GM21528 (cell line): ENCODE data around the gene SLC6A4.

Experiments
- ATAC-seq: cut with Tn5 transposase; IDR thresholded peaks from one replicate; pipeline ENCODE4 v1.9.1; 2021; ENCODE audit warnings: mild to moderate bottlenecking, moderate library complexity; ENCODE audit not compliant: unreplicated experiment, low FRiP score

SLC6A4 gene

DNA sequence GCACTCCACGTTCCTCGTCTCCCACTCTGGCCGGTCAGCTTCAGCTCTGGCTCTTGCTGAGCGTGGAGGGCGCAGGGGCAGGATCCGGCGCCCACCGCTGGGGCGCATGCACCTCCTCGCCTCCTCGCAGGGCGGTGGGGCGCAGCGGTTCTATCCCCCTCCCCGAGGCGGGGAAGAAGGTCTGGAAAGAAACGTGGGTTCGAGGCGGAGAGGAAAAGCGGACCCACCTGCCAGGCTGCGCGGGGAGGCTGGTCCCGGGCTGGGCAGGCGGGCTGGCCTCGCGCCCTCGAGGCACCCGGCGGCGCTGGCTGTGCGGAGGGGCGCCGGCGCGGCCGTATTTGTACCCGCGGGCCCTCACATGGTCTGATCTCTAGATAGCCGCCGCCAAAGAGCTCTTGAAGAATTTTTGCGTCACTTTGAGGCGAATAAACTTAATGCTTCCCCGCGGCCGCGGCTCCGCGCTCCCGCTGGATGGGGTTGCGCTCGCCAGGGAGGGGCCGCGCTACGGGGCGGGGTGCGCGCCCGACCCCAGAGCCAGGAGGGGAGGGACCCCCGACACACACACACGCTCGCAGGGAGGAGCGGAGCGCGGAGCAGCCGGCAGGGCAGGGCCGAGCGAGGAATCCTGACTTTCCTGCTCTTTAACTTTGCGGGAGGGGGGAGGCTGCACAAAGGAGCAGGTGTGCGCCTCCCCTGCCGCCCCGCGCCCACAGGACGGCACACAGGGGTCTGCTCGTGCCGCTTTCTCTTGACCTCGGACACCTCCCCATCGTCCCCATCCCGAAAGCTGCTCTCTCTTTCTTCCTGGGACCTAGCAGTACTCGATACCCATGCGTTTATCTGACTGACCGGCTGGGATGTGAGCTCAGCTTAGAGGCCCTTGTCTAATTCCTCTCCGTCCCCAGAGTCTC, at the start of gene SLC6A4:
SLC6A4 (minus strand) TSS at position 312 of the 911 bp plus-strand sequence. CDS start 13,739 bp downstream, outside the sequence.
- no peak for ATAC-seq

DNA sequence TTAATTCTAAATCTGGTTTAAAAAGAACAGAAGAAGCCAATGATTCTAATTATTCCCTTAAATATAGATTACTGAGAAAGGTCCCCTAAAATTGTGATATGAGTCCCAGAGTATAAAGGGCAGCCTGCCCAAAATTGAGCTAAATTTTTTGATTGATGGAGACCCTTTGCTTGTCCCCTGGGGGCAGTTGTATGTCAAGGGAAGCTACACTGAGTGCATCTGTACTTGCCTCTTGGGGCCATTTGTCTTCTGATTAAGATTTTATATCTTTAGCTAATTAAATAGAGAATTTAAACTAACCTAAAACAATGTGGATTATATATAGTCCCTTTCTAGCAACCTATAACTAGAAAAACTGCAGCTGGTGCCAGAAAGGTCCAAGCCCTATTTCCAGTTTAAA, 43.7 kb upstream of the SLC6A4 start:
- no peak for ATAC-seq

- no peak for ATAC-seq
These were observed 42.5 kb upstream of the SLC6A4 start for GRCh38 chr17:30278032-30278431.

- ATAC-seq = no peak
These were observed 40.4 kb upstream of the SLC6A4 start for GRCh38 chr17:30275911-30276310.

- ATAC-seq = no peak
These were observed 39.4 kb upstream of the SLC6A4 start for GRCh38 chr17:30274887-30275286.

GRCh38 chr17:30273373-30273772, 37.9 kb upstream of the SLC6A4 start:
- no peak for ATAC-seq

DNA sequence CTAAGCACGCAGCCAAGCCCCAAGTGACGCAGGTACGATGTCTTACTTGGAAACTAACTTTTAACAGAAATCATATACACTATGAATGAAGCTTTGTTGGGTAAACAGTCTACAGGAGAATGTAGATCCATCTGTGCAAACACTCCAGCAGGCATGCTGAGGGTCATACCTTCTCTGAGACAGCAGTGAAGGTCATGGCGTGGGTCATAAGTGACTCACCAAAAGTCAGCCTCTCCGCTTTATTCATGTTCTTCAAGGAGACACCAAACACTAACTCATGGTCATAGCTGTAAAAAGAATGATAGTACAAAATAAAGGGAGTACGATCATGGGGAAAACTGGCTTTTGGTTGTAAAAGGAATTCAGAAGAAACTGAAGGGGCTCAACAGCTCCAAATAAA, 35.6 kb upstream of the SLC6A4 start:
- no peak for ATAC-seq

DNA sequence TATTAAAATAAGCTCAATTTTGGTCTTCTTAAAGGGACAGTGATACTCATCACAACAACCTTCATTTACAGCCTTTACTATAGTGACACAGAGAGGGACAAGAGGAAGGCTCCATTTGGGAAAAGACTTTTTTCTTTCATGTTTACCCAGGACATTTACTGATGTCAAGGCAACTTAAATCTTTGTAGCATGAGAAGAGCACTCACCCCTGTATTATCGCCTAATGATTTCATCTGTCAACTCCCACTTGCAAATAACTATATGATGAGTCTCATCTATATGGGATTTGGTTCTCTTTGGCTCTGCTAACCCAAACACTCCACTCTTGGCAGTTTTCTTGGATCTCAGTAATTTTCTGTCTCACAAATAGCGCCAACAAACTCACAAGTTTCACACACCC, 32.1 kb upstream of the SLC6A4 start:
- no peak for ATAC-seq

GRCh38 chr17:30263552-30264333, 28.2 kb upstream of the SLC6A4 start:
- ATAC-seq = no peak

DNA sequence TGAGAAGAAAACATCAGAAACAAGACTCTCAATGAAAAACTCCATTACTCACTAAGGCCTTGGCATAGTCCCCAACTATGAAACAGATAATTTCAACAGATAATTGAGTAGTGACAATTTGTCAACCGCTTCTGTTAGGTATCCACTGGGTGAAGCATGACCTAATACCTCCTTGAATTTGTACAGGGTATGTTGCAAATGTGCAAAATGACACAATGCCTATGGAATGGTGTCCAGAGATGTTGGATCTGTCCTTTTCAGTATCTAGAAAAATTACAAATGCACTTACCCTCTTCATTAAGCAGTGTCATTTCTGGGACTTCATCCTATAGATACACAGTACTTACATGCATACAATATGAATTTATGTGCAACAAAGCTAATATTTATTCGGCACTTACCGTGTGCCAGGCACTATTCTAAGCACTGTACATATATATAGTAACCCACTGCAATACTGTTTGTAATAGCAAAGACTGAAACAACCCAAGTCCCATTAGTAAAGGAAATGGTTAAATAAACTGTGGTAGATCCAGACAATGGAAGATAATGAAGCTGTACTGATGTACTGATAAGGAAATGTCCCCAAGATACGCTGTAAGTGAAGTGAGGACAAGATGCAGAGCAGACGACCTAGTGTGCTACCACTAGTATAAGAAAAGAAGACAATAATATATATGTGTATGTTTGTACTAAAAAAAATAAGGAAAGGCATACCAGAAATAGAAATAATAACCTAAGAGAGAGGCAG, 21.4 kb upstream of the SLC6A4 start:
- no peak for ATAC-seq

DNA sequence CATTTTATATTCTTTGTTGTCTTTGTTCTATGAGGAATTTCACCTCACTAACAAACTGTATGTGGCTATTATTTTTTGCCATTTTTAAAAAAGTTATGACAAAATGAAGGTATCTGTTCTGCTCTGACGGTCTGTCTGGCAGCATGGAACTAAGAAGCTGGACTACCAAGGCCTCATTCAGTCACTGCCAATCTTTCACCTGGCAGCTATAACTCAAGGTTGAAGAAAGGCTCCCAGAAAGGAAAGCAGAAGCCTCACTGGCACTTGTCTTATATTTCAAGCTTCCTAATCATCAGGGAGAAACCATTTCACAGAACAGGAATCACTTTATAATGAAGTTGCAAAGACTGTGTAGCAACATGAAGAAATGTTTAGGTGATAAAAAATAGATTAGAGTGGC, 18.7 kb upstream of the SLC6A4 start:
- ATAC-seq = no peak

- ATAC-seq = no peak
These were observed 17.8 kb upstream of the SLC6A4 start for GRCh38 chr17:30253312-30253711.

DNA sequence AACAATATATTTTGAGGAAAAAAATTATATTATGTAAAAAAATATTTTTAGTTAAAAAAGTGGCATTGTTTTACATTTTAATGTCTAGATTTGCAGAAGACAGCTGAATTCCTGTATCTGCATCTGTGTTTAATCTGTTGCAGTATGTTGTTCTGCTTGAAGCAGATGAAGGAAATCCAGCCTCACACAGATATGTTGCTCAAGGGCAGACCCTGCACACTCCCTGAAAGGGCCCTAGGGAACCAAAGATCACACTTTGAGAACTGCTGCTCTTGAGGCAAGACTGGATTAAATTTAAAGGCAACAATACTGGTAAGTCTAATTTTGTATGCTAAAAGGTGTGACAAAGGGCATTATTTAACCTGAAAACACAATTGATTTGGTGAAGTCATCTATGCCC, 16.4 kb upstream of the SLC6A4 start:
- ATAC-seq = no peak

- no peak for ATAC-seq
These were observed 14.0 kb upstream of the SLC6A4 start for GRCh38 chr17:30249460-30249859.

GRCh38 chr17:30248786-30249185, 13.3 kb upstream of the SLC6A4 start:
- ATAC-seq = no peak

DNA sequence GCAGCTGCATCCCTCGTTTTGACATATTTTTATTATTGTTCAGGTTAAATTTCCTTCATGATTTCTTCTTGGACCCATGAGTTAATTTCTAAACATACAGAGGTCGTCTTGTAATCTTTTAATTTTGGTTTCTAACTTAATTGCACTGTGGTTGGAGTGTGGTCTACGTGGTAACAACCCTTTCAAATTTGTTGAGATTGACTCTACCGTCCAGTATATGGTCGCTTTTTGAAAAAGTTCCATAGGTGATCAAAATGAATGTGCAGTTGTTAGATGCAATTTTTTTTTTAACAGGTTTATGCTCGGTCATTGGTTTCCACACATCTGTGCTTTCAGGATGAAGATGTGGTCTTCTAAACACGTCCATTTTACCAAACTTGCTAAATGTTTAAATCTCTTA, 11.0 kb upstream of the SLC6A4 start:
- ATAC-seq = no peak

DNA sequence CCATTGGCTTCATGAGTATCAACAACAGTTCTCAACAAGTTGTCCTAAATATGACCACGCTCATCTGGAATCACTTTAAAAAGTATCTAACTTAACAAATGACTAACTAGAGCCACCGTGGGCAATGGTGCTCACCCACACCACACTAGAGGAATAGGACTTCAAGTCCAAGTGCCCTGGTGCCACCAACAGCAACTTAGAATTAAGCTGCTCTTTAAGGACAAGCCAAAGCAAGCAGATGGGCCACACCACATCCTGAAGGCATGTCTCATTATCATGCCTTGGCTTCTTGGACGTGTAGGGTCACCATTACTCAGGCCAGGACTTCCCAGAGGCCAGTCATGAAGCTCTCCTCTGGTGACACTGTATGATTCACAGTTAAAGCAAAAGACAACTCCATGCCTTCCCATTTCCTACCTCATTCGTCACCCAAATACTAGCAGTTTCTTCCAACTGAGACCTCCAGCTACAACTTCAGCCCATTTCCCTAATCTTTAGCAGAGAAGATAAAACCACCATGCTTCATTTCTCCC, 9.4 kb upstream of the SLC6A4 start:
- no peak for ATAC-seq

DNA sequence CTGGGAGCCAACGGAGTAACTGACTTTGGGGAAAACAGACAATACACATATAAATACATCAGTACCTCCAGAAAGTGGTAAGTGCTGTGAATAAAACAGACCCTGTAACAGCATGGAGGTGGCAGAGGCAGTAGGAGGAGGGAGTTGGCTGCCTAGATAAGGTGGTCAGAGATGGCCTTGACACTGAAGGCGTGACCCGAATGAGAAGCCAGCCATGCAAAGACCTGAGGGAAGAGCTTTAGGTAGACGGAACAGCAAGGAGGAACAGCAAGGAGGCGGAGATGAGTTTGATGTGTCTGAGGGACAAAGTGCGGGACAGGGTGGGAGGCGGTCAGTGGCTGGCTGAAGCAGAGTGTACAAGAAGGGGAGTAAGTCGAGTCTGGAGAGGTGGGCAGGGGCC, 8.1 kb upstream of the SLC6A4 start:
- ATAC-seq = no peak

GRCh38 chr17:30243002-30243401, 7.5 kb upstream of the SLC6A4 start:
- no peak for ATAC-seq

DNA sequence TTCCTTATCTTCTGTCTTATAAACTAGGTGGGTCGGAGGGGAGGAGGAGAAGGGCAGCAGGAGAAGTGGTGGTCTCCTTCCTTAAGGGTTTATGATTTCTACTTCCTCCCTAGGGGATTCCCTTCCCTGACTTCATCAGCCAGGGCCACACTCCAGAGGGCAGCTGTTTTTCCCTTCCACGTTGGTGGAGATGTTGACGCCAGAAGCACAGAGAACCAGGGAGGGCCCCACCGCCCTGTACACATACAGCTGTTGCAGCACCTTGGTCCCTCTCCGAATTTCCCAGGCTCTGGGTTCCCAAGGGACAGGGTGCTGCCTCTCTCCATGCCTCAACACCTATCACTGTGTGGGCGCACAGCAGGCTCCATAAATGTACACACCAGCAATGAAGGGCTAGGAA, 5.6 kb upstream of the SLC6A4 start:
- no peak for ATAC-seq

GRCh38 chr17:30240177-30240576, 4.7 kb upstream of the SLC6A4 start:
- ATAC-seq = no peak
